GM15510 (cell line): ENCODE measurements around the gene RHCE.

Experiments used
- POLR2A ChIP-seq: IDR thresholded peaks from 3 replicates; pipeline ENCODE4 v1.6.1; 2011; ENCODE audit warnings: borderline replicate concordance; ENCODE audit not compliant: insufficient read length; ENCODE audit errors: extremely low read depth

RHCE gene

GRCh38 chr1:25439287-25439686 is 18.7 kb upstream of the RHCE start:
- TF ChIP-seq POLR2A = no peak

- TF ChIP-seq POLR2A = no peak
Measured at GRCh38 chr1:25437672-25438071, 17.0 kb upstream of the RHCE start.

- TF ChIP-seq POLR2A = no peak
Measured at GRCh38 chr1:25435397-25436108, 14.9 kb upstream of the RHCE start.

GRCh38 chr1:25433389-25434186 is 13.0 kb upstream of the RHCE start:
- no peak for TF ChIP-seq POLR2A

GRCh38 chr1:25432749-25433388 is 12.2 kb upstream of the RHCE start:
- no peak for TF ChIP-seq POLR2A

- TF ChIP-seq POLR2A = no peak
Measured at GRCh38 chr1:25431955-25432719, 11.5 kb upstream of the RHCE start.

GRCh38 chr1:25430967-25431881 is 10.6 kb upstream of the RHCE start:
- no peak for TF ChIP-seq POLR2A

GRCh38 chr1:25430073-25430966 is 9.7 kb upstream of the RHCE start, which contains the start of gene MACO1:
Gene MACO1 (plus strand): TSS chr1:25430897. CDS start chr1:25431099, 202 bp downstream.
- peak; percentile 82 for TF ChIP-seq POLR2A

GRCh38 chr1:25428475-25429166 is 8.0 kb upstream of the RHCE start:
- TF ChIP-seq POLR2A = no peak

- TF ChIP-seq POLR2A = no peak
Measured at GRCh38 chr1:25427696-25428095, 7.1 kb upstream of the RHCE start.

GRCh38 chr1:25425098-25426085 is 4.8 kb upstream of the RHCE start:
- TF ChIP-seq POLR2A = no peak
